ENCODE data around the gene FADS1.

GRCh38 chr11:61814247-61814957, 2.4 kb downstream of the FADS1 start:
- TF ChIP-seq CTCF (IDR thresholded peaks at IDR 0.05; ENCODE audit: insufficient read depth, low read length) (no peak), POLR2AphosphoS5 (IDR thresholded peaks at IDR 0.05; ENCODE audit: low read depth) (no peak), SPI1 (IDR thresholded peaks at IDR 0.05; ENCODE audit: borderline replicate concordance, low read depth) (0 out of 2 replicates have a peak, but pooled peaks have one; percentile 27)
- TF ChIP-seq, protein P1, sequence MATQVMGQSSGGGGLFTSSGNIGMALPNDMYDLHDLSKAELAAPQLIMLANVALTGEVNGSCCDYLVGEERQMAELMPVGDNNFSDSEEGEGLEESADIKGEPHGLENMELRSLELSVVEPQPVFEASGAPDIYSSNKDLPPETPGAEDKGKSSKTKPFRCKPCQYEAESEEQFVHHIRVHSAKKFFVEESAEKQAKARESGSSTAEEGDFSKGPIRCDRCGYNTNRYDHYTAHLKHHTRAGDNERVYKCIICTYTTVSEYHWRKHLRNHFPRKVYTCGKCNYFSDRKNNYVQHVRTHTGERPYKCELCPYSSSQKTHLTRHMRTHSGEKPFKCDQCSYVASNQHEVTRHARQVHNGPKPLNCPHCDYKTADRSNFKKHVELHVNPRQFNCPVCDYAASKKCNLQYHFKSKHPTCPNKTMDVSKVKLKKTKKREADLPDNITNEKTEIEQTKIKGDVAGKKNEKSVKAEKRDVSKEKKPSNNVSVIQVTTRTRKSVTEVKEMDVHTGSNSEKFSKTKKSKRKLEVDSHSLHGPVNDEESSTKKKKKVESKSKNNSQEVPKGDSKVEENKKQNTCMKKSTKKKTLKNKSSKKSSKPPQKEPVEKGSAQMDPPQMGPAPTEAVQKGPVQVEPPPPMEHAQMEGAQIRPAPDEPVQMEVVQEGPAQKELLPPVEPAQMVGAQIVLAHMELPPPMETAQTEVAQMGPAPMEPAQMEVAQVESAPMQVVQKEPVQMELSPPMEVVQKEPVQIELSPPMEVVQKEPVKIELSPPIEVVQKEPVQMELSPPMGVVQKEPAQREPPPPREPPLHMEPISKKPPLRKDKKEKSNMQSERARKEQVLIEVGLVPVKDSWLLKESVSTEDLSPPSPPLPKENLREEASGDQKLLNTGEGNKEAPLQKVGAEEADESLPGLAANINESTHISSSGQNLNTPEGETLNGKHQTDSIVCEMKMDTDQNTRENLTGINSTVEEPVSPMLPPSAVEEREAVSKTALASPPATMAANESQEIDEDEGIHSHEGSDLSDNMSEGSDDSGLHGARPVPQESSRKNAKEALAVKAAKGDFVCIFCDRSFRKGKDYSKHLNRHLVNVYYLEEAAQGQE (IDR thresholded peaks at IDR 0.05; ENCODE audit: insufficient replicate concordance, low read depth): no peak

Measured in HL-60 (cell line).